BE2C (cell line): ENCODE measurements around the gene CHAF1A.

ENCODE experiments used
- DNase-seq: peaks from one replicate; pipeline ENCODE4 v3.0.0-alpha.2; 2020
- H3K27me3 ChIP-seq: fragments of 250-450 bp; sonication (Bioruptor Pico); 2 replicates; pipeline ENCODE4 v1.5.1; 2020; ENCODE audit warnings: mild to moderate bottlenecking
- H3K36me3 ChIP-seq: fragments of 250-450 bp; sonication (Bioruptor Pico); 2 replicates; pipeline ENCODE4 v1.5.1; 2020; ENCODE audit warnings: mild to moderate bottlenecking
- H3K4me1 ChIP-seq: fragments of 250-450 bp; sonication (Bioruptor Pico); 2 replicates; pipeline ENCODE4 v1.5.1; 2020
- H3K4me3 ChIP-seq: 2 replicates; pipeline ENCODE4 v1.5.1; 2011; ENCODE audit warnings: low read depth, low read length
- H3K9me3 ChIP-seq: fragments of 250-450 bp; sonication (Bioruptor Pico); 2 replicates; pipeline ENCODE4 v1.5.1; 2020
- TF ChIP-seq, protein P1 (sequence below): IDR thresholded peaks from 2 replicates; pipeline ENCODE4 v1.5.1; 2012; ENCODE audit warnings: mild to moderate bottlenecking, low read depth, low read length

CHAF1A gene

DNA sequence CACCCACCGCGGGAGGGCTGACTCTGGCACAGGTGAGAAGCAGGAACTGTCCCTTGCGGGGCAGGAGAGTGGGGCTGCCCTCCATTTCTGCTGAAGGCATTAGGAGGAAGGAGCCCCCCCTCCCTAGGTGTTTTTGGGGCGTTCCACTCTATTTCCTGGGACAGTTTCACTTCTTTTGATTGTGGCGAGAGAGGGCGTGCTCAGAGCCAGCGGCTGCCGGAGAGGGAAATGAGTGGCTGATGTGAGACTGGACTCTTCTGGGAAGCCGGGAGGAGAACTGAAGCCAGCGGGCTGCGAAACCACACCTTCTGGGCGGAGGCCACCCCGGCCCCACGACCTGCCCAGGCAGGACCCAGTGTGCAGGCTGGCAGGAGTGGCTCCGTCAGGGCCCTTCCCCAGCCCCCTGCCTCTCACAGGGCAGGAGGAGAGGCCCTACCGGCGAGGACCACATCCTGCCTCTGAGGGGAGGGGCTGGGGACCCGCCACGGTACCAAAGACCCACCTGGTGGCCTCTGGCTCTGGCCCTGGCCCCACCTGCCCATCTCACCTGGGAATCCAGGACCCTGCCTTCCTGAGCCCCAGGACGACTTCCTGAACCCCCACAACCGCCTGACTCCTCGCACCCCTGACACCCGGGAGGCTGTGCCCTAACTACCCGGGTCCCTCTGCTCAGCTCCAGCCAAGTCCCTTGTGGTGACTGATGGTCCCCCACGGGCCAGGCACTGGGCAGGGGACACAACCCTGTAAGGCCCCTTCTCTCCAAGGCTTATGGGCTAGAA lies 33.1 kb upstream of the CHAF1A start:
- no peak for DNase-seq
- TF ChIP-seq, protein P1, sequence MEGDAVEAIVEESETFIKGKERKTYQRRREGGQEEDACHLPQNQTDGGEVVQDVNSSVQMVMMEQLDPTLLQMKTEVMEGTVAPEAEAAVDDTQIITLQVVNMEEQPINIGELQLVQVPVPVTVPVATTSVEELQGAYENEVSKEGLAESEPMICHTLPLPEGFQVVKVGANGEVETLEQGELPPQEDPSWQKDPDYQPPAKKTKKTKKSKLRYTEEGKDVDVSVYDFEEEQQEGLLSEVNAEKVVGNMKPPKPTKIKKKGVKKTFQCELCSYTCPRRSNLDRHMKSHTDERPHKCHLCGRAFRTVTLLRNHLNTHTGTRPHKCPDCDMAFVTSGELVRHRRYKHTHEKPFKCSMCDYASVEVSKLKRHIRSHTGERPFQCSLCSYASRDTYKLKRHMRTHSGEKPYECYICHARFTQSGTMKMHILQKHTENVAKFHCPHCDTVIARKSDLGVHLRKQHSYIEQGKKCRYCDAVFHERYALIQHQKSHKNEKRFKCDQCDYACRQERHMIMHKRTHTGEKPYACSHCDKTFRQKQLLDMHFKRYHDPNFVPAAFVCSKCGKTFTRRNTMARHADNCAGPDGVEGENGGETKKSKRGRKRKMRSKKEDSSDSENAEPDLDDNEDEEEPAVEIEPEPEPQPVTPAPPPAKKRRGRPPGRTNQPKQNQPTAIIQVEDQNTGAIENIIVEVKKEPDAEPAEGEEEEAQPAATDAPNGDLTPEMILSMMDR = no peak

GRCh38 chr19:4369888-4370260 lies 32.6 kb upstream of the CHAF1A start:
- TF ChIP-seq, protein P1 = peak; percentile 19; the same call in 1 of the 2 replicates
- H3K4me3 ChIP-seq = no peak overlapping the region
- H3K4me1 ChIP-seq = peaks cover 24% of the 10 kb centered on the region
- DNase-seq = peak; percentile 48
- peaks cover 20% of the 10 kb centered on the region for H3K36me3 ChIP-seq
- no peaks in the 10 kb centered on the region for H3K27me3 ChIP-seq
- no peaks in the 10 kb centered on the region for H3K9me3 ChIP-seq

More for the DNA sequence above, 33.1 kb upstream of the CHAF1A start:
- no peak overlapping the region for H3K4me3 ChIP-seq
- peaks cover 22% of the 10 kb centered on the region for H3K36me3 ChIP-seq
- peaks cover 18% of the 10 kb centered on the region for H3K4me1 ChIP-seq
- no peaks in the 10 kb centered on the region for H3K9me3 ChIP-seq
- H3K27me3 ChIP-seq = no peaks in the 10 kb centered on the region

- Histone ChIP-seq H3K4me3 (no peak overlapping the region), H3K9me3 (no peaks in the 10 kb centered on the region), H3K36me3 (peaks cover 13% of the 10 kb centered on the region), H3K27me3 (no peaks in the 10 kb centered on the region), H3K4me1 (peaks cover 30% of the 10 kb centered on the region)
- no peak for DNase-seq
- TF ChIP-seq, protein P1 = no peak
Measured at GRCh38 chr19:4370418-4371041, 31.9 kb upstream of the CHAF1A start.

DNA sequence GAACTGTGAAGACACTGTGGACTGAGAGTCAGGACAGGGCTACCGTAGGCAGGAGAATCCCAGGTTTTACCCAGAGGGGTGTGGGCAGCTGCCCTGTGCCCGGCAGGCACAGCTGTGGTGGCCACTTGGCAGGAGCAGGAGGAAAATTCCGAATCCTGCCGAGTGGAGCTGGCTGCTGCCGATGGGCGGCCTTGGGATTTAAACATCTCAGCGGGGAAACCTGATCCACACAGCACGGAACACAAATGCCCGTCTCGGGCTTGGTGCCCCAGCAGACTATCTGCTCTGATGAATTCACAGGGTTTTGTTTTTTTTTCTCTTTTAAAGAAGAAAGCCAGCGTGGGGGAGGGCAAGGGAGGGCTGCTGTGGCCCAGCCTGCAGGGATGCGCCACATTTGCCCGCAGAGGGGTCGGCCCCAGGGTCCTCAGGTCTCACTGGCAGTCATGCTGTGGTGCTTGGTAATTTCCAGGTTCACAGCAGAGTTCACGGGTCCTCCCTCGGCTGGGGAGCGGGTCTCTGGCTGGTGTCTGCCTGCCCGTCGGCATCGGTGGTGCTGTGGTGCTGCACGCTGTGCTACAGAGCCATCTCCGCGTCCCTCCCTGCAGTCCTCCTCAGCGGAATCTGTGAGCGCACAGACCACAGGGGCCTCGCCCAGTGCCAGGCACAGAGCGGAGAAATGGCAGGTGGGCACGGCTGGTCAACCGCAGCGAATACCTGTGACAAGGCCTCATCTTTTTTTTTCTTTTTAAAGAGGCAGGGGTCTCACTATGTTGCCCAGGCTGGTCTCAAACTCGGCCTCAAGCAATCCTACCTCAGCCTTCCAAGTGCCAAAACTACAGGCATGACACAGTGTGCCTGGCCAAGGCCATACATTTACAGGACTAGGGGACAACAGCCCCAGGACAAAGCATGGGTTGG lies 30.9 kb upstream of the CHAF1A start:
- DNase-seq = no peak
- peaks cover 3% of the 10 kb centered on the region for H3K36me3 ChIP-seq
- H3K9me3 ChIP-seq = no peaks in the 10 kb centered on the region
- TF ChIP-seq, protein P1 = no peak
- no peak overlapping the region for H3K4me3 ChIP-seq
- no peaks in the 10 kb centered on the region for H3K27me3 ChIP-seq
- peaks cover 37% of the 10 kb centered on the region for H3K4me1 ChIP-seq

GRCh38 chr19:4372165-4373012 lies 30.1 kb upstream of the CHAF1A start:
- Histone ChIP-seq H3K27me3 (no peaks in the 10 kb centered on the region), H3K4me1 (peaks cover 42% of the 10 kb centered on the region), H3K9me3 (no peaks in the 10 kb centered on the region), H3K4me3 (no peak overlapping the region), H3K36me3 (no peaks in the 10 kb centered on the region; the same call in 1 of the 2 replicates)
- DNase-seq = no peak
- TF ChIP-seq, protein P1 = no peak
